Lower leg skin (tissue), 4 donors: ENCODE data around the gene HTR1B. TPM values are rescaled to one million over a fixed set of nuclear protein-coding genes. Genes with fewer than 3 reads are reported as not detected.

Experiments
- DNase-seq, 2 donors: peaks; one replicate each; pipeline ENCODE4 v3.0.0-alpha.2; 2019; ENCODE audit warnings: low spot score in 2 of 2
- H3K4me3 ChIP-seq: fragments of 200-600 bp; sonication (generic); 2 replicates; pipeline ENCODE4 v1.5.1; 2017; ENCODE audit warnings: mild to moderate bottlenecking, low read depth; ENCODE audit not compliant: poor library complexity, severe bottlenecking
- POLR2A ChIP-seq, 2 donors: fragments of 450-650 bp; IDR thresholded peaks; one replicate each; pipeline ENCODE4 v1.6.1; 2016 to 2017; ENCODE audit warnings: antibody characterized with exemption in 2 of 2, mild to moderate bottlenecking in 1 of 2, moderate library complexity in 1 of 2
- WGBS, 2 donors: methylation state at CpG; one replicate each; pipeline ENCODE4 v1.1.5; 2018; 5-methylcytosine and 5-hydroxymethylcytosine counted together
- intact Hi-C: fragments of 100-400 bp; cut with DNase I; formaldehyde crosslinking; loops from one replicate; pipeline ENCODE4 v1.15.0; 2023; ENCODE audit warnings: low total_unique reads
- total RNA-seq, 4 donors: library from RNA; depleted of rRNA; stranded (reverse); fragments of >200 nt; gene quantifications; one replicate each; pipeline ENCODE4 v1.1.0, GENCODE V29; 2016
- TF ChIP-seq, protein P1 (sequence below), 3 donors: fragments of 450-650 bp; IDR thresholded peaks; one replicate each; pipeline ENCODE4 v1.5.1; 2016; ENCODE audit warnings: antibody characterized with exemption in 3 of 3, mild to moderate bottlenecking in 3 of 3, moderate library complexity in 2 of 3

HTR1B gene
- total RNA-seq, 4 donors from 2014 or later: 0.39 TPM; not detected in 3

GRCh38 chr6:77445214-77445613, 18.1 kb downstream of the HTR1B start:
- intact Hi-C loops: no loop called here
- no peak overlapping the region for H3K4me3 ChIP-seq
- 47 to 61% methylated on average over 2 of the region's 2 CpGs for WGBS, 2 donors
- DNase-seq: no peak
- TF ChIP-seq, protein P1, sequence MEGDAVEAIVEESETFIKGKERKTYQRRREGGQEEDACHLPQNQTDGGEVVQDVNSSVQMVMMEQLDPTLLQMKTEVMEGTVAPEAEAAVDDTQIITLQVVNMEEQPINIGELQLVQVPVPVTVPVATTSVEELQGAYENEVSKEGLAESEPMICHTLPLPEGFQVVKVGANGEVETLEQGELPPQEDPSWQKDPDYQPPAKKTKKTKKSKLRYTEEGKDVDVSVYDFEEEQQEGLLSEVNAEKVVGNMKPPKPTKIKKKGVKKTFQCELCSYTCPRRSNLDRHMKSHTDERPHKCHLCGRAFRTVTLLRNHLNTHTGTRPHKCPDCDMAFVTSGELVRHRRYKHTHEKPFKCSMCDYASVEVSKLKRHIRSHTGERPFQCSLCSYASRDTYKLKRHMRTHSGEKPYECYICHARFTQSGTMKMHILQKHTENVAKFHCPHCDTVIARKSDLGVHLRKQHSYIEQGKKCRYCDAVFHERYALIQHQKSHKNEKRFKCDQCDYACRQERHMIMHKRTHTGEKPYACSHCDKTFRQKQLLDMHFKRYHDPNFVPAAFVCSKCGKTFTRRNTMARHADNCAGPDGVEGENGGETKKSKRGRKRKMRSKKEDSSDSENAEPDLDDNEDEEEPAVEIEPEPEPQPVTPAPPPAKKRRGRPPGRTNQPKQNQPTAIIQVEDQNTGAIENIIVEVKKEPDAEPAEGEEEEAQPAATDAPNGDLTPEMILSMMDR (IDR thresholded peaks at IDR 0.05): no peak
- TF ChIP-seq POLR2A (IDR thresholded peaks at IDR 0.05): no peak

- H3K4me3 ChIP-seq: no peak overlapping the region
- WGBS, 2 donors: 88% methylated on average over 3 of the region's 3 CpGs
- TF ChIP-seq, protein P1 (IDR thresholded peaks at IDR 0.05): no peak
- TF ChIP-seq POLR2A (IDR thresholded peaks at IDR 0.05): no peak
- intact Hi-C loops: no loop called here
- DNase-seq: no peak
Measured at GRCh38 chr6:77440206-77440976, 22.9 kb downstream of the HTR1B start.

DNA sequence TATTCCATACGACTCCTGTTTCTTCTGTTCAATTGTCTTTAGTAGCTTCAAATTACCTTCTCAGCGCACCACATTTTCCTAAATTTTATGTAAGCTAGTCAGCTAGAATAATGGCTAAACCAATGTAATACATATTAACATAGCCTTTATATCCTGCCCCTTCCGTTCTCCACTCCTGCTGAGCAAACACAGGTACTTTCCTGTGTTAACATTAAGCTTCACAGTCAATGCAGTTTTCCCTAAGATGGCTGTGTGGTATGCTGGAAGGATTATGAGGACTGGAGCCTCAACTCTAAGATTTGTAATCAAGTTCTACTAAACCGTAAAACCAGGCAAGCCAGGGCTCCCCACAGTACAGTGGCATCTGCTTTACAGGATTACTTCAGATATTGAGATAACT, 29.4 kb downstream of the HTR1B start:
- TF ChIP-seq, protein P1 (IDR thresholded peaks at IDR 0.05): no peak
- TF ChIP-seq POLR2A (IDR thresholded peaks at IDR 0.05): no peak
- intact Hi-C loops: loop anchor here (5.0 kb wide), 1 partner anchor 1598 kb away; no protein-coding TSS in a partner anchor
- DNase-seq: no peak
- WGBS, 2 donors: 91% methylated on average over 4 of the region's 4 CpGs
- no peak overlapping the region for H3K4me3 ChIP-seq

DNA sequence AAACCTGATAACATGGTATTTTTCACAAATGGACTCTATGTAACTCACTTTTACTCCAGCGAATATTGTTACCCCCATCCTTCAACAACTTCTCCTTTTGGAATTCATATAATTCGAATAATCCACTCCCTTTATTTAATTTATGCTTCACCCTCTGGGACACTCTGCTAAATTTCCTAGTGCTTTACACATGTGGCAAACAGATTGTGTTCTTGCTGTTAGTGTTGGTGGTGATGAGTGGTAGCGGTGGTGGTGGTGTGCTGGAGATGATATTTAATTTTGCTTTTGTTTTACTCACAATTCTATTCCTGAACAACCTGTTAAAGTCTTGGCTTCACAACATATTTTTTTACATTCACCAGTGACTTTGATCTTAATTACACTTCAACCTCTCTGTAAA, 32.8 kb downstream of the HTR1B start:
- TF ChIP-seq, protein P1 (IDR thresholded peaks at IDR 0.05): no peak
- TF ChIP-seq POLR2A (IDR thresholded peaks at IDR 0.05): no peak

DNA sequence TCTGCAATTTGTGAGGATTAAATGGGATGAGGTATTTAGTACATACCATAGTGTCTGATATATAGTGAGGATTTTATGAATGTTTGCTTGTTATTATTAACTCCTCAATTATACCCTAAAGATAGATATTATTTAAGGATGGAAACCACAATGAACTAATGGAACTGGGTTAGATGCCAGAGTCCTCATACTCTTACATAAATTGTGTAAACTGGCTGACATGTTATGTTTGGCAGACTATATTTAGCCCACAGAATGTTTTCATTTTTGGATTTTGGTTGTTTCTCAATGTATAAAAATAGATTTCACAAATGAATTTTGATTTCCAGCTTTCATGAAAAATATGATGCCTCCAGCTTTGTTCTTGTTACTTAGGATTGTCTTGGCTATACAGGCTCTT, 37.6 kb downstream of the HTR1B start:
- no peak for TF ChIP-seq POLR2A (IDR thresholded peaks at IDR 0.05)
- no peak overlapping the region for H3K4me3 ChIP-seq
- no peak for DNase-seq
- intact Hi-C loops: no loop called here

More for the DNA sequence above, 32.8 kb downstream of the HTR1B start:
- 50 to 70% methylated on average over 3 of the region's 3 CpGs for WGBS, 2 donors
- H3K4me3 ChIP-seq: no peak overlapping the region
- DNase-seq: no peak
- intact Hi-C loops: loop anchor here (5.0 kb wide), 1 partner anchor 1602 kb away; no protein-coding TSS in a partner anchor

DNA sequence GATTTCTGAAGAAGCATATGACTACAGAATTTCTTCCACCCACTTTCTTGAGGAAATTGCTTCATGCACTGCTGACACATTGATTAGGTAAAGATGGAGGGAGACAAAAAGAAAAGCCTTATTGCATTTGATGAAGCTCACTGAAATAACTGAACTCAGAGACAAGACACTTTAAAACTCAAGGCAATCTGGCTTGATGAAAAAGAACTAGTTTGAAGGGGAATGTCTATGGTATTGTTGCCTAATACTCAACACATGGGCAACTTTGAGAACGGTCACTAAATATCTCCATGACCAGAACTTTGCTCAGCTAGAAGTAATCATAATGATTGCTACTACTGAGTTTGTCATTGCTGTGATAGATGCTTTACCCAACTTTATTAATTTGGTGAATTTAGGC, 38.1 kb downstream of the HTR1B start:
- TF ChIP-seq, protein P1 (IDR thresholded peaks at IDR 0.05): no peak
- no peak for TF ChIP-seq POLR2A (IDR thresholded peaks at IDR 0.05)
- 32 to 54% methylated on average over 1 of the region's 1 CpG for WGBS, 2 donors
- DNase-seq: no peak
- H3K4me3 ChIP-seq: no peak overlapping the region
- intact Hi-C loops: no loop called here
